Spleen (tissue), 7 donors: ENCODE measurements around the gene ZNF777.

Experiments
- CTCF ChIP-seq, 11 experiments: fragments of 200-600 bp in 7 of 11; fragments of 450-650 bp in 4 of 11; sonication (generic) in 4 of 11; IDR thresholded peaks in 8 of 11; conservative IDR thresholded peaks in 3 of 11; 1 replicate in 7 of 11; 2 replicates in 4 of 11; pipeline versions ENCODE4 v1.4.0 to v1.8.0; 2016 to 2021; ENCODE audit warnings: antibody characterized with exemption in 11 of 11, inconsistent platforms in 4 of 11, mild to moderate bottlenecking in 1 of 11
- POLR2A ChIP-seq, 3 donors: fragments of 450-650 bp; IDR thresholded peaks; one replicate each; pipeline ENCODE4 v1.5.1; 2017; ENCODE audit warnings: antibody characterized with exemption in 3 of 3, mild to moderate bottlenecking in 1 of 3
- POLR2AphosphoS5 ChIP-seq, 3 donors: sonication (generic); formaldehyde crosslinking; IDR thresholded peaks; one replicate each; pipeline ENCODE4 v1.5.1; 2017; ENCODE audit warnings: antibody characterized with exemption in 3 of 3
- donor health status: DM: no; HTN: no; CAD: no; lungs with moderate emphysema.
- donor health status: DM: no; HTN: no; CAD: no.
- donor health status: DM: no; HTN: no; CAD: no.

GRCh38 chr7:149436358-149436757, 24.5 kb downstream of the ZNF777 start:
- TF ChIP-seq CTCF (IDR thresholded peaks at IDR 0.05 in 8 of 11, conservative IDR thresholded peaks at IDR 0.05 in 3 of 11) (no peak), POLR2A (IDR thresholded peaks at IDR 0.05) (no peak), POLR2AphosphoS5 (IDR thresholded peaks at IDR 0.05) (no peak)
